ENCODE measurements around the gene MMRN1.
"Not testable (repeated sequence)": the region's sequence is repeated elsewhere in the genome, so short reads cannot be mapped to it uniquely, and the experiment has no call there.

The MMRN1 gene

DNA sequence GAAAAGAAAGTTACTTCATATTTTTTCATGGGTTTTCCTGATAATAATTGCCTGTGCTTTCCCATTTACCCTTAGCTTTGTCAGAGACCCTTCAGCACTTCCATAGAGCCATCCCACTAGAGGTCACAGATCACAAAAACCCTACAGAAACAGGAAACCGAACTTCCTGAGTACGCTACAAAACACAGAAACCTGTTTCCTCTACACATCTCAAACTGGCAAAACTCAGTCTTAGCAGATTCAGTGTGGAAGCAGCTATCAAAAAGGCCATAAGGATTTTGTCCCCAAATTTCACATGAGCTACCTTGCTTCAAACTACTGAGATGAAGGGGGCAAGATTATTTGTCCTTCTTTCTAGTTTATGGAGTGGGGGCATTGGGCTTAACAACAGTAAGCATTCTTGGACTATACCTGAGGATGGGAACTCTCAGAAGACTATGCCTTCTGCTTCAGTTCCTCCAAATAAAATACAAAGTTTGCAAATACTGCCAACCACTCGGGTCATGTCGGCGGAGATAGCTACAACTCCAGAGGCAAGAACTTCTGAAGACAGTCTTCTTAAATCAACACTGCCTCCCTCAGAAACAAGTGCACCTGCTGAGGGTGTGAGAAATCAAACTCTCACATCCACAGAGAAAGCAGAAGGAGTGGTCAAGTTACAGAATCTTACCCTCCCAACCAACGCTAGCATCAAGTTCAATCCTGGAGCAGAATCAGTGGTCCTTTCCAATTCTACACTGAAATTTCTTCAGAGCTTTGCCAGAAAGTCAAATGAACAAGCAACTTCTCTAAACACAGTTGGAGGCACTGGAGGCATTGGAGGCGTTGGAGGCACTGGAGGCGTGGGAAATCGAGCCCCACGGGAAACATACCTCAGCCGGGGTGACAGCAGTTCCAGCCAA lies at the start of gene MMRN1:
MMRN1 (plus strand) TSS at position 206 of the 902 bp plus-strand sequence; CDS start at position 324, 118 bp downstream.
- FAIRE-seq (peak; percentile 82), DNase-seq (ENCODE audit: insufficient read length, low spot score) (no peak)

DNA sequence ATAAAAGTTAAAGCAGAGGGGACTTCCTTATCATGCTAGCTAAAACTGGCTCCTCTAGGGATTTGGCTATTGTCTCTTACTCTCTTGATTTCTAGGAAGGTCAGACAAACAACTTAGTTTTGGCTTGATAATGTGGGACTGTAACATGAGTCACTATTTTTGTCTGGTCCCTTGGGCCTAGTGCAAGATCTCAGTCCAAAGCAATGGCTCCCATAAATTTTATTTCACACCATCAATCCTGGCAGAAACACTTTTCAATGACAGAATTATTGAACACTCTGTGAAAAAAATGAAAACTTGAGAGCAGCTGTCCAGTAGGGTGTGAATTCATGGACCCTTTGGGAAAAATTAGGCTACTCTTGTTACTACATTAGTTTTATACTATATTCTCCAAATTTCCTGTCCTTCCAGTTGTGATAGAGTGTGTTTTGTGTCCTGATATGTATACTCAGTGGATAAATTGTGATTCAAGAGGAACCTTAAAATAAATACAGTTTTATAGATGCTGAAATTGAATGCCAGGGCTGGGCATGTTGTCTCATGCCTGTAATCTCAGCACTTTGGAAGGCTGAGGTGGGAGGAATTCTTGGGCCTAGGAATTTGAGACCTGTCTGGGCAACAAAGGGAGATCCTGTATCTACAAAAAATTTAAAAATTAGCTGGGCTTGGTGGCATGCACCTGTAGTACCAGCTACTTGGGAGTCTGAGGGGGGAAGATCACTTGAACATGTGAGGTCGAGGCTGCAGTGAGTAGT lies 46.9 kb upstream of the MMRN1 start:
- no peak for DNase-seq (ENCODE audit: insufficient read length, low spot score)
- FAIRE-seq: no peak

DNA sequence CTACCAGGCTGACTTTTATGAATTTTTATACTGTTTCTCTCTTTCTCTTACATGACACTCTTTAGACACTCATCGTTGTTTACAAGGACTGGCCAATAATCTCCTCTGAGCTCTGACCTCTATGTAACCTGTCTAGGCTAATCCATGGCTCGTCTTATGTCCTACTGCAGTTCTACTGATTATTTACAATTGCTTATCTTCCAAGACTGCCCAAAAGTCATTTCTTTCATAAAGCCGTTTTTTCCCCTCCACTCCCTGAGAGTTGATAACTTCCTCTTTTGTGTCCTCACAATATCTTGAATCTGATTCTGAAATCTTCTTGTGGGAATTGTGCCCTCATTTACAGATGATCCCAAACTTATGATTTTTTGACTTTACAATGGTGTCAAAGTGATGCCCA lies 39.4 kb upstream of the MMRN1 start:
- FAIRE-seq: no peak
- DNase-seq (ENCODE audit: insufficient read length, low spot score): no peak

DNA sequence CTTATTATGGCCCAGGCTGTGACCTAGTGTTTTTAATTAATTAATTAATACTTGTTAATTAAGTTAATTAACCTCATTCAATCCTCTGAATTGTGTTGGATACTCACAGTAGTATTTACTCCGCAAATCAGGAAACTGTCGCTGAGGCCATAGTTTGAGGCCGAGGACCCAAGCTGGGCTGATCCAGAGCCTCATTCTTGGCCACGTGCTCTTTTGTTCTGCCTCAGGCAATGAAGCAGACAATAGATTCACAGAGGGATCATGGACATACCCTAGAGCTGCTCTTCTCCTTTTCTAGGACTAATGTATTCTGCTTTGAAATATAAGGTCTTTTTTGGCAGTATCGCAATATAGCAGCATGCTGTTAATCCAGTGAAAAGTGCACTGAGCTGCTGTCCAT lies 33.7 kb upstream of the MMRN1 start:
- FAIRE-seq (no peak), DNase-seq (ENCODE audit: insufficient read length, low spot score) (no peak)

DNA sequence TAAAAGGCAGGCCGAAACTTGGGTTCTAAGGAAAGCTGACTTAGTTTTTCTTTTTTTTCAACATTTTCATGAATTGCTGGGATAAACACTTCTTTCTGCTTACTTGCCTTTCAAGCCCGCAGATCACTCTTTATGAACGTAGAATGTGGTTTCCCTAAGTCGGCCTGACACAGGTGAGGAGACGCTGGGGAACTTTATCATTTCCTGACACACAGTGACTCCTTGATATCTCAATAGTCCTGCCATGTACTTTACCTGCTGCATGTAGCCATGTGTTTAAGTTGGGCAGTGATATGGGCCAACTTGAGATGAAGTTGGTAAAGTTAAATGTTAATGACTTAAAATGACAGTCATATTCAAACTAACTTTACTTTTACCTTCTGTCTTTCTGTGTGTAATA lies 31.1 kb upstream of the MMRN1 start:
- FAIRE-seq: peak; percentile 18
- no peak for DNase-seq (ENCODE audit: insufficient read length, low spot score)

GRCh38 chr4:89868276-89868675 lies 26.4 kb upstream of the MMRN1 start:
- DNase-seq (ENCODE audit: insufficient read length, low spot score) (no peak), FAIRE-seq (no peak)

- DNase-seq (ENCODE audit: insufficient read length, low spot score) (no peak), FAIRE-seq (no peak)
Observed at GRCh38 chr4:89868999-89869589, 25.6 kb upstream of the MMRN1 start.

- DNase-seq (ENCODE audit: insufficient read length, low spot score) (no peak), FAIRE-seq (no peak)
Observed at GRCh38 chr4:89871211-89871610, 23.4 kb upstream of the MMRN1 start.

DNA sequence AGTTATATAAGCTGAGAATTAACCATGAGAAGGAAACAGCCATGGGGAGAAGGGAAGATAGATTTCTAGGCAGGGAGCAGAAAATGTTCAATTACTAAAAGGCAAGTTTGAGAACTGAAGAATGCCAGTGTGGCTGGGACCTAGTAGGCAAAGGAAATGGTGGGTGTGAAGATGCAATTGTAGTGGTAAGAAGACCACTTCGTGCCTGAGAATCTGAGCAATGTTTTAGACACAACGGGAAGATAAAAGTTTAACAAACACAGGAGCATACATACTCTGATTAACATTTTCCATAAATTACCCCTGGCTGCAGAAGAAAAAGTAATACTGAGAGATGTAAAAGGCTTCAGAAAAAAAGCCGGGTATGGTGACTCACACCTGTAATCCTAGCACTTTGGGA lies 18.1 kb upstream of the MMRN1 start:
- DNase-seq (ENCODE audit: insufficient read length, low spot score): no peak
- no peak for FAIRE-seq

- no peak for FAIRE-seq
- no peak for DNase-seq (ENCODE audit: insufficient read length, low spot score)
Observed at GRCh38 chr4:89878611-89879010, 16.0 kb upstream of the MMRN1 start.

- DNase-seq (ENCODE audit: insufficient read length, low spot score): no peak
- no peak for FAIRE-seq
Observed at GRCh38 chr4:89879215-89879614, 15.4 kb upstream of the MMRN1 start.

DNA sequence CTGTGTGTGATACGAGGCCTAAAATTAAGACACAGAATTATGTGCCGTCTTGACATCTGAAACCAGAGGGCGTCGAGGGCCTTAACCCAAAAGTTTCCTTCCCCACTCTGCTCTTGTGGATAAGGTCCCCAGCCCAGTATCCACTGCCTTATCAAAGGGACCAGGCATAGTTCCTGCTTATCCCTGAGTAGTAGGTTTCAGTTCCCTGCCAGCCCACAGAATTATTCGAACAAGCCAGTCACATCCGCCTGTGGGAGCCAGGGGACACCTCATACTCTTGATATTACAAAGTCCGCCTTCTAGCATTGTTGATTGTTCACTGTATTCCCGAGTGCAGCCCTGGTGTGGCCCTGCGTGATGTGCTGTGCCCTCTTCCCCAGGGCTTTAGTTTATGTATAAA lies 5.4 kb upstream of the MMRN1 start:
- FAIRE-seq: no peak
- no peak for DNase-seq (ENCODE audit: insufficient read length, low spot score)

DNA sequence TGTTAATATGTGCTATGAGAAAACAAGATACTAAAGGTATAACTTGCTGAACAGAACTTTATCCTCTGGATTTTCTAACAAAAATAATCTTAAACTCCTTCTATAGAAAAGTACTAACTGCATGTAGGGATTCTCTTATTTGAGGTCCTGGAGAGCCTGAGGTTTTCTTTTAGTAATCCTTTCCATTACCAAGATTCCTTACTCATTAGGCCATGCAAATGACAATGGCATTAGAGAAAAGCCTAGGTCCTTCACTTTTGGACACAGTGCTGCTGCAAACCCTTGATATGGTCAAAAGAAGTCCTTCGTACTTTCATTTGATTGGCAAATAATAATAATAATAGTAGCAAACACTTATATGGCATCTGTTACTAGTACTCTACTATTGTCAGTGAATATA lies 3.2 kb downstream of the MMRN1 start:
- FAIRE-seq: no peak
- no peak for DNase-seq (ENCODE audit: insufficient read length, low spot score)

DNA sequence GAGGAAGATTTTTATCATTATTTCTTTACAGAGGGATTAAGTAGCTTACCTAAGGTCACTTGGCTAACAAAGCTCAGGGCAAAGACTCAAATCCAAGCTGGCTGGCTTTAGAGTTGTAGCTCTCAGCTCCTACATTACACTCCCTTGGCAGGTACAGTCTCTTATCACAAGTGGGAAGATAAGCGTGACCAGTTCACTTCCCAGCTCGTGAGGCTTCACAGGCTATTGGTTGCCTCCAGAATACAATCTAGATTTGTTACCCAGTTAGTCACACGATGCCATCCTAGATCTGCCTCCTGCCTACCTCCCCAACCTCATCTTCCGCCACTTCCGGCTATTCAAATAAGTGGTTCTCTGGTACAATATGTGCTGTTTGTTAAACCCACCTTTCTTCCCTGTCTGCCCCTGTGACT lies 3.7 kb downstream of the MMRN1 start:
- DNase-seq (ENCODE audit: insufficient read length, low spot score) (no peak), FAIRE-seq (peak; percentile 74)

DNA sequence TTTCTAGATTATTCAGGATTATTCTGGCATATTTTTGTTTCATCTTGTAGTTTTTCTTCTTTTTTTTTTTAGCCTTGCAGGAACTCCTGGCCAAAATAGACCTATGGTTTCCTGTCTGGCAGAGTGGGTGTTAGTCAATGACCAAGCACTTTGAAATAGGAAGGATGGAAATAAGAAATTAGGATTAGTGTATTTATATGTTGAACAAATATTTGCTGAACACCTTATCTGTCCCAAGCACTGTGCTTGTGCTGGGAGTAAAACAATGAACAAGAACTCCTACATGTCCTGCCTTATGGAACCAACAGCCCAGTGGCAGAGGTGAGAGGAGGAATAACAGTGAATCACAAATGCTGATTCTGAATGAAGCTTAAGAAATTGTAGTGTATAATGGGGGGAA lies 4.5 kb downstream of the MMRN1 start:
- DNase-seq (ENCODE audit: insufficient read length, low spot score) (no peak), FAIRE-seq (no peak)

DNA sequence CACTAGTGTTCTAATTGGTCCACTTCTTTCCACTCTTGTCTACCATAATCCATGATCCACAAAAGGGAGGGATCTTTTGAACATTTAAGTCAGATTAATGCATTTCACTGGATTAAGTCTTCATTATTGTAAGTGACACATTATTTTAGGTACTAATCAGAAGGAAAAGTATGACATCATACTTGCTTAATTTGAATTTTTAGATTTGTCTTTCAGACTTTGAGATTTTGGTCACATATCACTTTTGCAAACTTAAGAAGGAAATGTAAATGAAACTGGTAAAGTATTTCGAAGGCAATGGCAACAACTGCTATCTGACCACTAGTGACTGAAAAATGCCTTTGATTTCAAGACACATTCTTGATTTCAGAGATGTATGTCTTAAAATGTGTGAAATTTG lies 5.2 kb downstream of the MMRN1 start:
- DNase-seq (ENCODE audit: insufficient read length, low spot score): no peak
- FAIRE-seq: no peak

GRCh38 chr4:89901808-89902431 lies 7.3 kb downstream of the MMRN1 start:
- DNase-seq (ENCODE audit: insufficient read length, low spot score): not testable (repeated sequence)
- peak; percentile 11 for FAIRE-seq

DNA sequence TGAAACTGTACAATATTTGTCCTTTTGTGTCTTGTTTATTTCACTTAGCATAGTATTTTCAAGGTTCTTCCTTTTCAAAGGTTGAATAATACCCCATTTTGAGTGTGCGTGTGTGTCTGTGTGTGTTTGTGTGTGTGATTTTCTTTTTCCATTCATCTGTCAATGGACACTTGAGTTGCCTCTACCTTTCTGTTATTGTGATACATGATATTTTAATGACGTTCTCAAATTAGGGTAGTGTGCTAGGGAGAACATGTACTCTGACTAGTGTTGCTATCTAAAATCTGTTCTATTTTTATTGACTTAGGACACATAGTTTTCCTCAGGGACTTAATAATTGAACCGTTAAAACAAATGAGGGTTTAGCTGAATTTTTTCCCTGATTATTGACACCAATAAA lies 9.9 kb downstream of the MMRN1 start:
- DNase-seq (ENCODE audit: insufficient read length, low spot score) (no peak), FAIRE-seq (no peak)

DNA sequence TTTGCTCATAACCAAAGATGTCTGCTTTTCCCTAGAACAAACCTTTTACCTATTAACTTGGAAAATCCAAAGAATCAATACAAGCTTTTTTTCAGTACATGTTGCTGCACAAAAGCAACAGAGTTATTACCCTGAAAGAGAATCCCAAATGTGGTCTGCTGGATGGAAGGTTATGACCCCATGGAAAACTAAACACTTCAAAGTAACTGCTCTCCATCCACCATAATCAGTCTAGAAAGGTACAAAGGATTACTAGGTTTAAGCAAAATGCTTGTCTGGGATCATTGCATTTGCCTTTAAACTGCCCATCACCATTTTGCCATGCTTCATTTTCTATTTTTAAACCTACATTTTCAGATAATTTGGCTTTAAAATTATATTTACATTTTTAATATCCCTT lies 11.7 kb downstream of the MMRN1 start:
- DNase-seq (ENCODE audit: insufficient read length, low spot score): no peak
- no peak for FAIRE-seq

DNA sequence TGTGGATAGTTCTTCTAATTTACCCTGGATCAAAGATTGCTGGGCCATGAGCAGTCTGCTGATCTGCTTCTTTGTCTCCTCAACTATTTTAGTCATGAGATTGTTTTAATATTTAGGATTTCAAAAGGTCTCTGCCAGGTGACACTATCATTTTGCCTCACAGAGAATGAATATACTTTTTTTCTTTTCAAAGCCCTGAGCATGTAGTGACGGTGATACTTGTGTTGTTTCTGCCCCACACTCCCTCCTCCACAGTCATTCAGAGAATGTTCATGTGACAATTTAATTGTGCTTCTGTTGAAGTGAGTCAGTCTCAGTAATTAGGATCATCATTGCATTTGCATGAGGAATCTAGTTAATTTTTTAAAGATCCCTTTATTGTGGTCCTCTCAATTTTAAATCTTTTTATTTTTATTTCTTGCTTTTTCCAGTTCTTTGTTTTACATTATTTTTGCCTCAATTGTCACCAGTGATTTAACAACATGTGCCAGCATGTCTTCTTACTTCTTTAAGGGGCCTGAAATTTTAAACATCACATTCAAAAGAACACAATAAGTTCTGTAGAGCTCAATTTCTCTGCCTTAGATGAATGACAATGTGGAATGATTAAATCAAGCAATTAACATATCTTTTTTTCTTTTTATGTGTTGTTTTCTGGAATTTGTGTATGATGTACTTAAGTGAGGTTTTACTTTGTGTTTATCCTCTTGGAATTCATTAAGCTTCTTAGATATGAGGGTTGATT lies 12.3 kb downstream of the MMRN1 start:
- no peak for DNase-seq (ENCODE audit: insufficient read length, low spot score)
- peak; percentile 66 for FAIRE-seq
